ENCODE data around the gene RGS7BP. TPM values are rescaled to one million over a fixed set of nuclear protein-coding genes. Genes with fewer than 3 reads are reported as not detected.

RGS7BP gene
- total RNA-seq, 1 donor from 2014 or later: 0.27 TPM

DNA sequence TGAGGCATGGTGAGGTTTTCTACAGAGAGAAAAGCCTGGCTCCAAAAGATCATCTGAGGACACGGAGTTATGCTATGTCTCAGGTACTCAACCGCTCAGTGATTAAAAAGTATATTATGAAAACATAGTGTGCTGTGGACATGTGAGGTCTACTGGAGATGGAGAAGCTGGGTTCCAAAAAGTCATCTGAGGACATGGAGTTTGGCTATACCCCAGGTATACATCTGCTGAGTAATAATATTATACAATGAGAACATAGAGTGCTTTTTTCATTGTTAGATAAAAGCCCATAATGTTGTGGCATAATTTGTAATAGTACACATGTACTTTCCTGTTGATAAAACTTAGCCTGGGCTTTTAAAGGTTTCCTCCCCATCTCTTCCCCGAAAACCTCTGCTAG is 113.8 kb downstream of the RGS7BP start:
- H3K9me3 Mint-ChIP-seq (ENCODE audit: unreplicated experiment): no peaks in the 10 kb centered on the region
- no peak for DNase-seq
- H3K27me3 Mint-ChIP-seq (ENCODE audit: unreplicated experiment): no peaks in the 10 kb centered on the region
- no peaks in the 10 kb centered on the region for H3K36me3 Mint-ChIP-seq (ENCODE audit: unreplicated experiment)
- peaks cover 3% of the 10 kb centered on the region for H3K4me1 Mint-ChIP-seq (ENCODE audit: low read depth, unreplicated experiment)
- H3K27ac Mint-ChIP-seq (ENCODE audit: unreplicated experiment): no peak overlapping the region
- H3K4me3 Mint-ChIP-seq (ENCODE audit: unreplicated experiment): no peak overlapping the region
- TF ChIP-seq, protein P1, sequence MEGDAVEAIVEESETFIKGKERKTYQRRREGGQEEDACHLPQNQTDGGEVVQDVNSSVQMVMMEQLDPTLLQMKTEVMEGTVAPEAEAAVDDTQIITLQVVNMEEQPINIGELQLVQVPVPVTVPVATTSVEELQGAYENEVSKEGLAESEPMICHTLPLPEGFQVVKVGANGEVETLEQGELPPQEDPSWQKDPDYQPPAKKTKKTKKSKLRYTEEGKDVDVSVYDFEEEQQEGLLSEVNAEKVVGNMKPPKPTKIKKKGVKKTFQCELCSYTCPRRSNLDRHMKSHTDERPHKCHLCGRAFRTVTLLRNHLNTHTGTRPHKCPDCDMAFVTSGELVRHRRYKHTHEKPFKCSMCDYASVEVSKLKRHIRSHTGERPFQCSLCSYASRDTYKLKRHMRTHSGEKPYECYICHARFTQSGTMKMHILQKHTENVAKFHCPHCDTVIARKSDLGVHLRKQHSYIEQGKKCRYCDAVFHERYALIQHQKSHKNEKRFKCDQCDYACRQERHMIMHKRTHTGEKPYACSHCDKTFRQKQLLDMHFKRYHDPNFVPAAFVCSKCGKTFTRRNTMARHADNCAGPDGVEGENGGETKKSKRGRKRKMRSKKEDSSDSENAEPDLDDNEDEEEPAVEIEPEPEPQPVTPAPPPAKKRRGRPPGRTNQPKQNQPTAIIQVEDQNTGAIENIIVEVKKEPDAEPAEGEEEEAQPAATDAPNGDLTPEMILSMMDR (IDR thresholded peaks at IDR 0.05; ENCODE audit: partially characterized antibody, unreplicated experiment): no peak

DNA sequence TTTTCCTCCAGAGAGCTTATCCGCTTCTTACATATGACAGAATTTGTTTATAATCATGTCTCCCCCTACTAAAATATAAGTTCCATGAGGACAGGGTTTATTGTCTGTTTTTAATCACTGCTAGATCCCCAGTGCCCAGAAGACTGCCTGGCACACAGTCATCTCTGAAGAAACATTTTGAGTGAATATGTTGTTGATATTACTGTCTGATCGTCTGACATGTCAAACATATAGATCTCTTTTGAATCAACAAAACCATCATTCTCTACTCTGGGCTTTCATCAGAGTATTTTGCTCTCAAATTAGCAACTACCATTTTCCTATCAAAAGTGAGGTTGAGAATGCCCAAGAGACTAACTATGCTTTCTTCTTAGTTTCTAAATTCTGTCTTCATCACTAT is 117.2 kb downstream of the RGS7BP start:
- TF ChIP-seq, protein P1 (IDR thresholded peaks at IDR 0.05; ENCODE audit: partially characterized antibody, unreplicated experiment): no peak
- Mint-ChIP-seq H3K36me3 (ENCODE audit: unreplicated experiment) (no peaks in the 10 kb centered on the region), H3K27ac (ENCODE audit: unreplicated experiment) (no peak overlapping the region), H3K4me3 (ENCODE audit: unreplicated experiment) (no peak overlapping the region), H3K4me1 (ENCODE audit: low read depth, unreplicated experiment) (peaks cover 3% of the 10 kb centered on the region), H3K9me3 (ENCODE audit: unreplicated experiment) (no peaks in the 10 kb centered on the region), H3K27me3 (ENCODE audit: unreplicated experiment) (no peaks in the 10 kb centered on the region)
- no peak for DNase-seq

DNA sequence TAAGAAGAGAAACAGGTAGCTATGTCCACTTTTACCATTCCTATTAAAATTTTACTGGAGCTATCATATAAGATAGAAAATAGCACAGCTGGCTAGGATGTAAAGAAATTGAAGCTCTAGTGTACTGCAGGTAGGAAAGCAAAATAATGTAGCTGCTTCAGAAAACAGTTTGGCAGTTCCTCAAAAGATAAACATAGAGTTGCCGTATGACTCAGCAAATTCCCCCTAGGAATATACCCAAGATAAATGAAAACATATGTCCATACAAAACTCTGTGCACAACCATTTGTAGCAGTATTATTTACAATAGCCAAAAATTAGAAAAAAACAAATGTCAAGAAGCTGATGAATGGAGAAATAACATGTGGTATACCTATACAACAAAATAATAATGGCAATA is 119.9 kb downstream of the RGS7BP start:
- no peak for DNase-seq
- peaks cover 3% of the 10 kb centered on the region for H3K4me1 Mint-ChIP-seq (ENCODE audit: low read depth, unreplicated experiment)
- no peak overlapping the region for H3K4me3 Mint-ChIP-seq (ENCODE audit: unreplicated experiment)
- H3K9me3 Mint-ChIP-seq (ENCODE audit: unreplicated experiment): no peaks in the 10 kb centered on the region
- H3K36me3 Mint-ChIP-seq (ENCODE audit: unreplicated experiment): no peaks in the 10 kb centered on the region
- no peak overlapping the region for H3K27ac Mint-ChIP-seq (ENCODE audit: unreplicated experiment)
- TF ChIP-seq, protein P1 (IDR thresholded peaks at IDR 0.05; ENCODE audit: partially characterized antibody, unreplicated experiment): no peak
- no peaks in the 10 kb centered on the region for H3K27me3 Mint-ChIP-seq (ENCODE audit: unreplicated experiment)

DNA sequence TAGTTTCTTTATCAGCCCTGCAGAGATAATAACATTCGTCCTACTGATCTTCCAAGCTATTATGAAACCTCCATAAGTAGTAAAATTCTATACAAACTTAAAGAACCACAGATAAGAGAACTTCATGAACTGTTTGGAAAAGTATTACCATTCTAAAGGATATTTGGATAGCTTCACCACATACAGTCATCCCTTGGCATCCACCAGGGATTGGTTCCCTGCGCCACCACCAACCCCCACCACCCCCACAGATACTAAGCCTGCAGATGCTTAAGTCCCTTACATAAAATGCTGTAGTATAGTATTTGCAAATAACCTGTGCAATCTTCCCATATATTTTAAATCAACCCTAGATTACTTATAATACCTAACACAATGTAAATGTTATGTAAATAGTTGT is 123.1 kb downstream of the RGS7BP start:
- Mint-ChIP-seq H3K27me3 (ENCODE audit: unreplicated experiment) (no peaks in the 10 kb centered on the region), H3K4me3 (ENCODE audit: unreplicated experiment) (no peak overlapping the region), H3K36me3 (ENCODE audit: unreplicated experiment) (no peaks in the 10 kb centered on the region)

DNA sequence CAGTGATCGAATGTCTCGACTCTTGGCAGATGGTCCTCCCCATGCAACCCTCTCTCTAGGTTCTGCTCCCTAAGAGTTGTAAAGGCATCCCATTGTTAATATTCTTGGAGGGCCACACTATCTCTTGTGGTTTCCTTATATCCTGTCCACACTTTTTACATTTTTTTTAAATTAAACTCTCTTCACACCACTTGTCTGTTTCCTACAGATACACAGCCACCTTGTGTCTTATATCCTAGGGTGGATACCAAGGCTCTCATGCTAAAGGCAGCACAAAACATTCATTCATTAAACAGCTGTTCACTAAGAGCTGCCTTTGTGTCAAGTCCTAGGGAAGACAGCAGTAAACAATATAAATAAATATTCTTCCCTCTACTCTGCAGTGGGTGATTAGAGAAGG is 124.0 kb downstream of the RGS7BP start:
- TF ChIP-seq, protein P1 (IDR thresholded peaks at IDR 0.05; ENCODE audit: partially characterized antibody, unreplicated experiment): no peak
- H3K4me3 Mint-ChIP-seq (ENCODE audit: unreplicated experiment): no peak overlapping the region
- no peak overlapping the region for H3K27ac Mint-ChIP-seq (ENCODE audit: unreplicated experiment)
- DNase-seq: no peak
- H3K36me3 Mint-ChIP-seq (ENCODE audit: unreplicated experiment): no peaks in the 10 kb centered on the region
- H3K27me3 Mint-ChIP-seq (ENCODE audit: unreplicated experiment): no peaks in the 10 kb centered on the region
- no peaks in the 10 kb centered on the region for H3K4me1 Mint-ChIP-seq (ENCODE audit: low read depth, unreplicated experiment)
- H3K9me3 Mint-ChIP-seq (ENCODE audit: unreplicated experiment): peaks cover 2% of the 10 kb centered on the region

More for the DNA sequence above, 123.1 kb downstream of the RGS7BP start:
- Mint-ChIP-seq H3K4me1 (ENCODE audit: low read depth, unreplicated experiment) (no peaks in the 10 kb centered on the region), H3K27ac (ENCODE audit: unreplicated experiment) (no peak overlapping the region), H3K9me3 (ENCODE audit: unreplicated experiment) (peaks cover 2% of the 10 kb centered on the region)
- TF ChIP-seq, protein P1 (IDR thresholded peaks at IDR 0.05; ENCODE audit: partially characterized antibody, unreplicated experiment): no peak
- DNase-seq: no peak
